GM12878 (cell line): ENCODE results near the gene PRKCI. TPM values are rescaled to one million over a fixed set of nuclear protein-coding genes. Genes with fewer than 3 reads are reported as not detected.

ENCODE experiments used
- ATAC-seq: fragments of 200-7000 bp; cut with Tn5 transposase; 3 replicates; pipeline ENCODE4 v1.9.1; 2020; ENCODE audit warnings: mild to moderate bottlenecking, moderate library complexity
- BruUV-seq: library from RNA; stranded (reverse); fragments of 400-500 nt; replicated peaks from 2 replicates; lab custom pipeline; 2021; lab: Mats Ljungman, UMichigan
- CTCF ChIA-PET: fragments of 300-600 bp; sonication (Branson Sonifier 250); formaldehyde crosslinking; extraction: SDS; loops from one replicate; lab custom pipeline; 2021; ENCODE audit warnings: inconsistent platforms; lab: Yijun Ruan, JAX
- POLR2A ChIA-PET: fragments of 350-600 bp; formaldehyde crosslinking; extraction: SDS; loops from one replicate; lab custom pipeline; 2021; ENCODE audit warnings: inconsistent platforms; lab: Charles Lee
- RAD21 ChIA-PET: fragments of 300-600 bp; sonication (Branson Sonifier 250); formaldehyde crosslinking; loops from one replicate; lab custom pipeline; 2023; ENCODE audit warnings: antibody characterized with exemption; ENCODE audit not compliant: unreplicated experiment; lab: Charles Lee
- SMC1A ChIA-PET: fragments of 300-600 bp; sonication (Branson Sonifier 250); formaldehyde crosslinking; loops from one replicate; lab custom pipeline; 2023; ENCODE audit not compliant: unreplicated experiment, uncharacterized antibody; lab: Charles Lee
- DNase-seq: peaks from one replicate; pipeline ENCODE4 v3.0.0-alpha.2; 2011; ENCODE audit warnings: low read depth, low spot score
- FAIRE-seq: peaks from 3 replicates; lab custom pipeline; 2011; peaks lifted over from hg19 to GRCh38; lab: Jason Lieb, UNC
- H2AFZ ChIP-seq: 2 replicates; pipeline ENCODE4 v1.6.0; 2011; ENCODE audit warnings: low read depth, low read length, control low read depth; ENCODE audit not compliant: control insufficient read depth
- H3K27ac ChIP-seq: 2 replicates; pipeline ENCODE4 v1.5.1; 2011; ENCODE audit warnings: control low read depth; ENCODE audit not compliant: control insufficient read depth, insufficient read depth
- H3K27me3 ChIP-seq, 2 experiments: replicated peaks in 1 of 2; 2 replicates each; pipeline versions ENCODE4 v1.6.0 to v1.6.1; 2011; ENCODE audit warnings: low read length in 1 of 2; ENCODE audit not compliant: control insufficient read depth in 2 of 2, insufficient read depth in 2 of 2
- H3K36me3 ChIP-seq, 2 experiments: 2 replicates each; pipeline ENCODE4 v1.5.1; 2011; ENCODE audit warnings: low read length in 1 of 2; ENCODE audit not compliant: control insufficient read depth in 2 of 2, insufficient read depth in 2 of 2
- H3K4me1 ChIP-seq: 2 replicates; pipeline ENCODE4 v1.6.1; 2011; ENCODE audit warnings: mild to moderate bottlenecking, low read length, moderate library complexity, mixed read lengths; ENCODE audit not compliant: control insufficient read depth, insufficient read depth
- H3K4me2 ChIP-seq: 2 replicates; pipeline ENCODE4 v1.6.0; 2011; ENCODE audit warnings: control low read depth; ENCODE audit not compliant: control insufficient read depth, insufficient read depth
- H3K4me3 ChIP-seq: fragments of 200-600 bp; sonication (generic); 2 replicates; pipeline ENCODE4 v1.5.1; 2016
- H3K79me2 ChIP-seq: 2 replicates; pipeline ENCODE4 v1.6.0; 2011; ENCODE audit warnings: low read length; ENCODE audit not compliant: control insufficient read depth, insufficient read depth
- H3K9ac ChIP-seq: 2 replicates; pipeline ENCODE4 v1.8.0; 2011; ENCODE audit warnings: low read length, control low read depth, mixed read lengths; ENCODE audit not compliant: control insufficient read depth, insufficient read depth
- H3K9me3 ChIP-seq: replicated peaks from 3 replicates; pipeline ENCODE4 v1.5.1; 2011; ENCODE audit warnings: mild to moderate bottlenecking, low read length; ENCODE audit not compliant: control insufficient read depth, insufficient read depth
- H4K20me1 ChIP-seq: 2 replicates; pipeline ENCODE4 v1.6.0; 2011; ENCODE audit not compliant: control insufficient read depth, insufficient read depth
- BACH1 ChIP-seq: fragments of 450-650 bp; IDR thresholded peaks from 2 replicates; pipeline ENCODE4 v1.6.1; 2017; ENCODE audit warnings: mild to moderate bottlenecking, borderline replicate concordance
- DPF2 ChIP-seq: fragments of 450-650 bp; IDR thresholded peaks from 2 replicates; pipeline ENCODE4 v1.6.1; 2017; ENCODE audit warnings: mild to moderate bottlenecking
- HDAC2 ChIP-seq: fragments of 200-600 bp; sonication (generic); IDR thresholded peaks from 2 replicates; pipeline ENCODE4 v1.6.1; 2017
- MYC ChIP-seq: IDR thresholded peaks from 2 replicates; pipeline ENCODE4 v1.6.1; 2011; ENCODE audit warnings: mild to moderate bottlenecking, low read length, moderate library complexity, inconsistent platforms; ENCODE audit not compliant: insufficient read depth, insufficient replicate concordance, insufficient read length, severe bottlenecking
- NFYB ChIP-seq: IDR thresholded peaks from 2 replicates; pipeline ENCODE4 v1.6.1; 2011; ENCODE audit warnings: low read depth, mild to moderate bottlenecking, low read length, improper control_type of control experiment, moderate library complexity; ENCODE audit not compliant: insufficient read depth
- PML ChIP-seq: IDR thresholded peaks from 2 replicates; pipeline ENCODE4 v1.6.1; 2012; ENCODE audit warnings: low read length, inconsistent platforms
- POLR2AphosphoS2 ChIP-seq: IDR thresholded peaks from 2 replicates; pipeline ENCODE4 v1.6.1; 2011; ENCODE audit warnings: low read depth, mild to moderate bottlenecking, low read length, improper control_type of control experiment, moderate library complexity
- RBBP5 ChIP-seq: fragments of 200-600 bp; sonication (generic); conservative IDR thresholded peaks from 2 replicates; pipeline ENCODE4 v1.6.1; 2016
- STAT3 ChIP-seq: IDR thresholded peaks from 2 replicates; pipeline ENCODE4 v1.6.1; 2011; ENCODE audit warnings: low read depth, low read length, improper control_type of control experiment
- WRNIP1 ChIP-seq: IDR thresholded peaks from 2 replicates; pipeline ENCODE4 v1.6.1; 2011; ENCODE audit warnings: low read depth, low read length, improper control_type of control experiment, borderline replicate concordance
- ZNF274 ChIP-seq: IDR thresholded peaks from one replicate; pipeline ENCODE4 v1.8.0; 2011; ENCODE audit not compliant: insufficient read length, insufficient read depth
- WGBS: methylation state at CpG from one replicate; pipeline ENCODE4 v1.1.6; 2016; ENCODE audit warnings: low lambda C conversion rate; ENCODE audit not compliant: insufficient replicate concordance, insufficient coverage; ENCODE audit errors: missing lambda C conversion rate; 5-methylcytosine and 5-hydroxymethylcytosine counted together
- in situ Hi-C: fragments of 300-500 bp; cut with MboI; formaldehyde crosslinking; loops from 9 replicates; pipeline ENCODE4 v1.14.3; 2018; ENCODE audit warnings: mixed read lengths
- intact Hi-C: fragments of 100-400 bp; cut with micrococcal nuclease; formaldehyde crosslinking; loops from one replicate; pipeline ENCODE4 v1.14.2; 2022; ENCODE audit not compliant: unreplicated experiment
- polyA plus RNA-seq, 11 experiments: library from polyadenylated mRNA; depleted of rRNA in 4 of 11; unstranded in 6 of 11; stranded (reverse) in 5 of 11; fragments of >200 nt; fragmentation: Nextera tagmentation in 4 of 11; fragmentation: Illumina TruSeq in 1 of 11; extraction: Ambion mirVana in 4 of 11; extraction: Trizol in 1 of 11; gene quantifications; 1 replicate in 1 of 11; 2 replicates in 10 of 11; pipeline versions ENCODE4 v1.2.1 to v1.2.3, GENCODE V29; 2011 to 2016; ENCODE audit warnings: inconsistent platforms in 2 of 11, missing spikeins in 2 of 11, low read depth in 1 of 11
- total RNA-seq, 4 experiments: library from RNA; depleted of rRNA in 3 of 4; stranded (reverse); fragments of >200 nt in 3 of 4; fragmentation: Illumina TruSeq in 1 of 4; extraction: Trizol in 1 of 4; gene quantifications; 2 replicates each; pipeline versions ENCODE4 v1.2.1 to v1.2.3, GENCODE V29; 2013 to 2021
- TF ChIP-seq, protein P1 (sequence below): fragments of 450-650 bp; IDR thresholded peaks from 2 replicates; pipeline ENCODE4 v1.6.1; 2017; ENCODE audit warnings: borderline replicate concordance
- TF ChIP-seq, protein P2 (sequence below): fragments of 150-350 bp; IDR thresholded peaks from 2 replicates; pipeline ENCODE4 v1.6.1; 2016; ENCODE audit warnings: low read depth, low read length
- TF ChIP-seq, protein P3 (sequence below): fragments of 450-650 bp; formaldehyde crosslinking; IDR thresholded peaks from 2 replicates; pipeline ENCODE4 v1.4.0; 2020; ENCODE audit warnings: mild to moderate bottlenecking, moderate library complexity

PRKCI gene
- total and polyA plus RNA-seq, 10 of the 15 experiments (the other 5 are each of a cell fraction or from before 2014, with no cell fraction given), result 3.5 to 15.4 (median 11.8) TPM

DNA sequence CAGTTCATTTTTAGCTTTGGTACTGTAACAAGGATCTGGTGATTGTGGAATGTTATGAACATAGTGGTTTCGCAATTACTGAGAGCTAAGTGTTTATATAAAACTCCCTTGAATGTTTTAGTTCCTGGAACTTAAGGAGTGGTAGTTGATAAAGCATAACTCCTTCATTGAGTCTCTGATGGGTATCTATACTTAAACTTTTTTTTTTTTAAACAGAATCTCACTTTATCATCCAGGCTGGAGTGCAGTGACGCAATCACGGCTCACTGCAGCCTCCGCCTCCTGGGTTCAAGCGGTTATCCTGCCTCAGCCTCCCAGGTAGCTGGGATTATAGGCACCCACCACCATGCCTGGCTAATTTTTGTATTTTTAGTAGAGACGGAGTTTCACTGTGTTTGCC, 11.3 kb downstream of the PRKCI start (continued):
- TF ChIP-seq NFYB (no peak), RBBP5 (no peak), WRNIP1 (no peak), BACH1 (no peak)
- TF ChIP-seq, protein P1, sequence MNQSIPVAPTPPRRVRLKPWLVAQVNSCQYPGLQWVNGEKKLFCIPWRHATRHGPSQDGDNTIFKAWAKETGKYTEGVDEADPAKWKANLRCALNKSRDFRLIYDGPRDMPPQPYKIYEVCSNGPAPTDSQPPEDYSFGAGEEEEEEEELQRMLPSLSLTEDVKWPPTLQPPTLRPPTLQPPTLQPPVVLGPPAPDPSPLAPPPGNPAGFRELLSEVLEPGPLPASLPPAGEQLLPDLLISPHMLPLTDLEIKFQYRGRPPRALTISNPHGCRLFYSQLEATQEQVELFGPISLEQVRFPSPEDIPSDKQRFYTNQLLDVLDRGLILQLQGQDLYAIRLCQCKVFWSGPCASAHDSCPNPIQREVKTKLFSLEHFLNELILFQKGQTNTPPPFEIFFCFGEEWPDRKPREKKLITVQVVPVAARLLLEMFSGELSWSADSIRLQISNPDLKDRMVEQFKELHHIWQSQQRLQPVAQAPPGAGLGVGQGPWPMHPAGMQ, result no peak

DNA sequence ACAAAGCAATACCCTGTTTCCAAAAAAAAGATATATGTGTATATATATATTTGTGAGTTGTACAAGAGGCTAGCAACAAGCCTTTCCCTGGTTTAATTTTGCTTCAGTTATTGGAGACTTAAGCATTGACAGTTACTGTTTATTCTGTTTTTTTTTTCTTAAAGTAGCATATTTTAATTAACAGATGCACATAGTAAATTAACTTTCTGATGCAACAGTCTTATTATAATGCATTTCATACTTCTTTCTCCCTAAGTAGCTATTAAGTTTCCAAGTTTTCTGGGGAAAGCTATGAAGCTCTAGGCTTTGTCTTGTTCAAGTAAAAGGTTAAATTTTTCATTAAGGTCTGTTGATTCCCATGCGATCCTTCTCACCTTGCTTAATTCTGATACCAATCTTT, 17.9 kb downstream of the PRKCI start:
- WGBS, result 100% methylated on average over 1 of the region's 1 CpG
- H3K27me3 ChIP-seq, result no peaks in the 10 kb centered on the region
- no peak overlapping the region for H3K4me3 ChIP-seq
- no peaks in the 10 kb centered on the region for H4K20me1 ChIP-seq
- in situ Hi-C loops, result no loop called here
- no peak overlapping the region for H3K27ac ChIP-seq
- SMC1A ChIA-PET, result interaction anchor here (0.7 to 1.0 kb wide), 2 partner anchors 41 to 86 kb away, joined by 3 read pairs; no protein-coding TSS in a partner anchor
- H3K79me2 ChIP-seq, result no peaks in the 10 kb centered on the region
- no peak overlapping the region for H3K9ac ChIP-seq
- intact Hi-C loops, result no loop called here
- no peak overlapping the region for H2AFZ ChIP-seq
- POLR2A ChIA-PET, result interaction anchor here (0.6 kb wide), 1 partner anchor 606 kb away, joined by 5 read pairs; no protein-coding TSS in a partner anchor
- no peak for ATAC-seq
- peaks cover 0 to 3% of the 10 kb centered on the region in 2 experiments; a peak in 1 of 4 replicates for H3K36me3 ChIP-seq
- FAIRE-seq, result no peak
- no TSS peak for BruUV-seq
- DNase-seq, result no peak
- RAD21 ChIA-PET, result no interaction called here
- CTCF ChIA-PET, result no interaction called here
- H3K9me3 ChIP-seq, result no peaks in the 10 kb centered on the region
- no peaks in the 10 kb centered on the region for H3K4me1 ChIP-seq
- no peak overlapping the region for H3K4me2 ChIP-seq
- TF ChIP-seq PML (no peak), POLR2AphosphoS2 (no peak), STAT3 (no peak), MYC (no peak), BACH1 (no peak), ZNF274 (no peak), HDAC2 (no peak), DPF2 (no peak)
- TF ChIP-seq, protein P2, sequence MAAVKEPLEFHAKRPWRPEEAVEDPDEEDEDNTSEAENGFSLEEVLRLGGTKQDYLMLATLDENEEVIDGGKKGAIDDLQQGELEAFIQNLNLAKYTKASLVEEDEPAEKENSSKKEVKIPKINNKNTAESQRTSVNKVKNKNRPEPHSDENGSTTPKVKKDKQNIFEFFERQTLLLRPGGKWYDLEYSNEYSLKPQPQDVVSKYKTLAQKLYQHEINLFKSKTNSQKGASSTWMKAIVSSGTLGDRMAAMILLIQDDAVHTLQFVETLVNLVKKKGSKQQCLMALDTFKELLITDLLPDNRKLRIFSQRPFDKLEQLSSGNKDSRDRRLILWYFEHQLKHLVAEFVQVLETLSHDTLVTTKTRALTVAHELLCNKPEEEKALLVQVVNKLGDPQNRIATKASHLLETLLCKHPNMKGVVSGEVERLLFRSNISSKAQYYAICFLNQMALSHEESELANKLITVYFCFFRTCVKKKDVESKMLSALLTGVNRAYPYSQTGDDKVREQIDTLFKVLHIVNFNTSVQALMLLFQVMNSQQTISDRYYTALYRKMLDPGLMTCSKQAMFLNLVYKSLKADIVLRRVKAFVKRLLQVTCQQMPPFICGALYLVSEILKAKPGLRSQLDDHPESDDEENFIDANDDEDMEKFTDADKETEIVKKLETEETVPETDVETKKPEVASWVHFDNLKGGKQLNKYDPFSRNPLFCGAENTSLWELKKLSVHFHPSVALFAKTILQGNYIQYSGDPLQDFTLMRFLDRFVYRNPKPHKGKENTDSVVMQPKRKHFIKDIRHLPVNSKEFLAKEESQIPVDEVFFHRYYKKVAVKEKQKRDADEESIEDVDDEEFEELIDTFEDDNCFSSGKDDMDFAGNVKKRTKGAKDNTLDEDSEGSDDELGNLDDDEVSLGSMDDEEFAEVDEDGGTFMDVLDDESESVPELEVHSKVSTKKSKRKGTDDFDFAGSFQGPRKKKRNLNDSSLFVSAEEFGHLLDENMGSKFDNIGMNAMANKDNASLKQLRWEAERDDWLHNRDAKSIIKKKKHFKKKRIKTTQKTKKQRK, result no peak
- TF ChIP-seq, protein P3, sequence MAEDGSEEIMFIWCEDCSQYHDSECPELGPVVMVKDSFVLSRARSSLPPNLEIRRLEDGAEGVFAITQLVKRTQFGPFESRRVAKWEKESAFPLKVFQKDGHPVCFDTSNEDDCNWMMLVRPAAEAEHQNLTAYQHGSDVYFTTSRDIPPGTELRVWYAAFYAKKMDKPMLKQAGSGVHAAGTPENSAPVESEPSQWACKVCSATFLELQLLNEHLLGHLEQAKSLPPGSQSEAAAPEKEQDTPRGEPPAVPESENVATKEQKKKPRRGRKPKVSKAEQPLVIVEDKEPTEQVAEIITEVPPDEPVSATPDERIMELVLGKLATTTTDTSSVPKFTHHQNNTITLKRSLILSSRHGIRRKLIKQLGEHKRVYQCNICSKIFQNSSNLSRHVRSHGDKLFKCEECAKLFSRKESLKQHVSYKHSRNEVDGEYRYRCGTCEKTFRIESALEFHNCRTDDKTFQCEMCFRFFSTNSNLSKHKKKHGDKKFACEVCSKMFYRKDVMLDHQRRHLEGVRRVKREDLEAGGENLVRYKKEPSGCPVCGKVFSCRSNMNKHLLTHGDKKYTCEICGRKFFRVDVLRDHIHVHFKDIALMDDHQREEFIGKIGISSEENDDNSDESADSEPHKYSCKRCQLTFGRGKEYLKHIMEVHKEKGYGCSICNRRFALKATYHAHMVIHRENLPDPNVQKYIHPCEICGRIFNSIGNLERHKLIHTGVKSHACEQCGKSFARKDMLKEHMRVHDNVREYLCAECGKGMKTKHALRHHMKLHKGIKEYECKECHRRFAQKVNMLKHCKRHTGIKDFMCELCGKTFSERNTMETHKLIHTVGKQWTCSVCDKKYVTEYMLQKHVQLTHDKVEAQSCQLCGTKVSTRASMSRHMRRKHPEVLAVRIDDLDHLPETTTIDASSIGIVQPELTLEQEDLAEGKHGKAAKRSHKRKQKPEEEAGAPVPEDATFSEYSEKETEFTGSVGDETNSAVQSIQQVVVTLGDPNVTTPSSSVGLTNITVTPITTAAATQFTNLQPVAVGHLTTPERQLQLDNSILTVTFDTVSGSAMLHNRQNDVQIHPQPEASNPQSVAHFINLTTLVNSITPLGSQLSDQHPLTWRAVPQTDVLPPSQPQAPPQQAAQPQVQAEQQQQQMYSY (CRISPR knock-in tag), result no peak
